A673 (cell line): Measurements from ENCODE around the gene LIX1. TPM values are rescaled to one million over a fixed set of nuclear protein-coding genes. Genes with fewer than 3 reads are reported as not detected.
"Not testable (repeated sequence)": the region's sequence is repeated elsewhere in the genome, so short reads cannot be mapped to it uniquely, and the experiment has no call there.

Source experiments
- BruUV-seq: library from RNA; stranded (reverse); fragments of 400-500 nt; replicated peaks from 2 replicates; lab custom pipeline; 2021; lab: Mats Ljungman, UMichigan
- CTCF ChIA-PET: fragments of 300-600 bp; sonication (Branson Sonifier 250); formaldehyde crosslinking; loops from one replicate; lab custom pipeline; 2022; ENCODE audit warnings: antibody characterized with exemption; lab: Charles Lee
- POLR2A ChIA-PET: fragments of 300-600 bp; sonication (Branson Sonifier 250); formaldehyde crosslinking; loops from one replicate; lab custom pipeline; 2022; ENCODE audit warnings: antibody characterized with exemption; ENCODE audit not compliant: low non-redundant PET; lab: Charles Lee
- DNase-seq: peaks from one replicate; pipeline ENCODE4 v3.0.0-alpha.2; 2015; ENCODE audit warnings: low spot score
- H3K27ac ChIP-seq: fragments of 200-600 bp; sonication (generic); 2 replicates; pipeline ENCODE4 v1.5.1; 2016; ENCODE audit warnings: mixed run types, low read depth, mild to moderate bottlenecking, mixed read lengths, antibody characterized with exemption, low read length; ENCODE audit not compliant: poor library complexity, severe bottlenecking
- H3K27me3 ChIP-seq: fragments of 200-600 bp; sonication (generic); replicated peaks from 2 replicates; pipeline ENCODE4 v1.6.1; 2017; ENCODE audit warnings: mixed run types, low read depth, mild to moderate bottlenecking, mixed read lengths, antibody characterized with exemption, low read length; ENCODE audit not compliant: insufficient read depth, poor library complexity
- H3K36me3 ChIP-seq: fragments of 200-600 bp; sonication (generic); 2 replicates; pipeline ENCODE4 v1.6.1; 2016; ENCODE audit warnings: mixed run types, mild to moderate bottlenecking, mixed read lengths, antibody characterized with exemption, low read length; ENCODE audit not compliant: insufficient read depth, poor library complexity, severe bottlenecking
- H3K4me1 ChIP-seq: fragments of 200-600 bp; sonication (generic); 2 replicates; pipeline ENCODE4 v1.6.1; 2017; ENCODE audit warnings: mixed run types, mild to moderate bottlenecking, mixed read lengths, antibody characterized with exemption, low read length; ENCODE audit not compliant: insufficient read depth, poor library complexity, severe bottlenecking
- H3K4me3 ChIP-seq: fragments of 200-600 bp; sonication (generic); 2 replicates; pipeline ENCODE4 v1.5.1; 2016; ENCODE audit warnings: low read depth, mixed run types, mild to moderate bottlenecking, mixed read lengths, low read length; ENCODE audit not compliant: poor library complexity, severe bottlenecking
- H3K9me3 ChIP-seq: fragments of 200-600 bp; sonication (generic); 2 replicates; pipeline ENCODE4 v1.6.1; 2016; ENCODE audit warnings: mixed run types, low read depth, mild to moderate bottlenecking, mixed read lengths, antibody characterized with exemption, low read length; ENCODE audit not compliant: poor library complexity, severe bottlenecking
- EZH2 ChIP-seq: fragments of 200-600 bp; sonication (generic); IDR thresholded peaks from 2 replicates; pipeline ENCODE4 v1.6.1; 2017; ENCODE audit warnings: borderline replicate concordance, low read depth, mild to moderate bottlenecking, mixed read lengths, antibody characterized with exemption, low read length; ENCODE audit not compliant: poor library complexity, severe bottlenecking
- intact Hi-C: fragments of 100-400 bp; cut with micrococcal nuclease; formaldehyde crosslinking; loops from one replicate; pipeline ENCODE4 v1.10.0; 2022; ENCODE audit not compliant: unreplicated experiment
- total RNA-seq: library from RNA; stranded (reverse); gene quantifications from 2 replicates; pipeline ENCODE4 v1.2.3, GENCODE V29; 2021
- TF ChIP-seq, protein P1 (sequence below): fragments of 300-800, 200-600 bp; sonication (generic); conservative IDR thresholded peaks from 2 replicates; pipeline ENCODE4 v1.5.1; 2017; ENCODE audit warnings: low read depth, mild to moderate bottlenecking, antibody characterized with exemption, low read length, moderate library complexity, mixed read lengths

Gene LIX1
- total RNA-seq, 1 experiment from 2014 or later: not detected

DNA sequence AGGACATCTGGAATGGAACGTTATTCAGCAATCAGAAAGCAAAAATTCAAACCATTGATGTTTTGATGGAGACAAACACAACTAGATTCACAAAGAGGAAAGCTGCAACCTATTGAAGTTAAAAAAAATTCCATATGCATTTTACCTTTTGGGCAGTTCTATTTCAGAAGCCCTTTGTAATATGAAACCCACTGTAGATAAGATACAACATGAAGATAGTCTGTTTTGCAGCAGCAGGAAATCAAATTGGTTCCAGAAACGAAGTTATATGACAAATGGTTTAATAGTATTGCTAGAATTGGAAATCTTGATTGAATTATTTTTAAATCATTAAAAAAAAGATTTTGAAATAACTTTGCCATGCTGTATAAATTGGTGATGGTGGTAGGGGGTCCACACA lies 872 bp downstream of the LIX1 start:
- H3K27me3 ChIP-seq: no peaks in the 10 kb centered on the region
- no peaks in the 10 kb centered on the region for H3K9me3 ChIP-seq
- intact Hi-C loops: loop anchor here (5.0 kb wide), 3 partner anchors 144 to 799 kb away; no protein-coding TSS in a partner anchor
- TF ChIP-seq, protein P1, sequence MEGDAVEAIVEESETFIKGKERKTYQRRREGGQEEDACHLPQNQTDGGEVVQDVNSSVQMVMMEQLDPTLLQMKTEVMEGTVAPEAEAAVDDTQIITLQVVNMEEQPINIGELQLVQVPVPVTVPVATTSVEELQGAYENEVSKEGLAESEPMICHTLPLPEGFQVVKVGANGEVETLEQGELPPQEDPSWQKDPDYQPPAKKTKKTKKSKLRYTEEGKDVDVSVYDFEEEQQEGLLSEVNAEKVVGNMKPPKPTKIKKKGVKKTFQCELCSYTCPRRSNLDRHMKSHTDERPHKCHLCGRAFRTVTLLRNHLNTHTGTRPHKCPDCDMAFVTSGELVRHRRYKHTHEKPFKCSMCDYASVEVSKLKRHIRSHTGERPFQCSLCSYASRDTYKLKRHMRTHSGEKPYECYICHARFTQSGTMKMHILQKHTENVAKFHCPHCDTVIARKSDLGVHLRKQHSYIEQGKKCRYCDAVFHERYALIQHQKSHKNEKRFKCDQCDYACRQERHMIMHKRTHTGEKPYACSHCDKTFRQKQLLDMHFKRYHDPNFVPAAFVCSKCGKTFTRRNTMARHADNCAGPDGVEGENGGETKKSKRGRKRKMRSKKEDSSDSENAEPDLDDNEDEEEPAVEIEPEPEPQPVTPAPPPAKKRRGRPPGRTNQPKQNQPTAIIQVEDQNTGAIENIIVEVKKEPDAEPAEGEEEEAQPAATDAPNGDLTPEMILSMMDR: no peak
- TF ChIP-seq EZH2: no peak
- H3K27ac ChIP-seq: no peak overlapping the region
- DNase-seq: no peak
- POLR2A ChIA-PET: no interaction called here
- no peaks in the 10 kb centered on the region for H3K36me3 ChIP-seq
- no peaks in the 10 kb centered on the region for H3K4me1 ChIP-seq
- H3K4me3 ChIP-seq: no peak overlapping the region
- CTCF ChIA-PET: interaction anchor here (2.1 kb wide), 1 partner anchor 273 kb away, joined by 18 read pairs; no protein-coding TSS in a partner anchor
- no TSS peak for BruUV-seq

DNA sequence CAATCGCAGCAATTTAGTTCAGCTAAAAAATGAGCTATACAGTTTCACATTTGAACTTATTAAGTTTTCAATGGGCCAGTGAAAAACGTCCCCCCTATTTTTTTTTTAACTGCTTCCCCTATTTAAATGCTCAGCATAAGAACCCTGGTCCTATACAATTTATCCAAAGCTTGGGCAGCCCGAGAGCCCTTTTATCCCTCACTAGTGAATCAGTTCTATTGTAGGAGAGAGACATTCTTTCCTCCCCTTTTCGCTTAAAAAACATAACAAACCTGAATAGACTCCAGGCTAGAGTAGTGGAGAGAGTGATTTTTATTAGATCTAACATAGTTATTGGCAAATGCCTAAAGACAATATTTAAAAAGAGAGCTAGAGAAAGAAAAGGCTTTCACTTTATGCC lies 1.4 kb downstream of the LIX1 start:
- Histone ChIP-seq H3K27me3 (no peaks in the 10 kb centered on the region), H3K4me3 (no peak overlapping the region), H3K9me3 (no peaks in the 10 kb centered on the region), H3K4me1 (no peaks in the 10 kb centered on the region), H3K27ac (no peak overlapping the region), H3K36me3 (no peaks in the 10 kb centered on the region)
- no peak for DNase-seq
- no peak for TF ChIP-seq EZH2
- TF ChIP-seq, protein P1: no peak
- BruUV-seq: no TSS peak
- POLR2A ChIA-PET: no interaction called here
- intact Hi-C loops: loop anchor here (5.0 kb wide), 3 partner anchors 144 to 799 kb away; no protein-coding TSS in a partner anchor
- CTCF ChIA-PET: no interaction called here

DNA sequence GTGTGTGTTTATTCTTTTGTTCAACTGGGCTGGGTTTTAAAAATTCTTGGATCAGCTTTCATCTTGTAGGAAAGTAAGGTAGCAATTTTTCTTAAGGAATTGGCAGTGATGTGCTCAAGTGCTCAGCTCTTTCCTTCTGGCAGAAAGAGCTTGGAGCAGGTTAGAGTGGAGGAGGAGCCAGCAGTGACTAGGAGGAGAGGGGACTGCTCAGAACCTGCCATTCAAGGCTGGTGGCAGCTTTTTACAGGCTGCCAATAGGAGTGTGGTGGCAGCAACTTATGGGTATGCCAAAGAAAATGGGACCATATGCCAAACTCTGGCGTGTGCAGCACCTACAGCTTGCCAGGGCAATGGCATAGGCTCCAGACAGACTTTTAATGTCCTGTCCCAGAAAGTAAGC lies 2.2 kb downstream of the LIX1 start:
- H3K27ac ChIP-seq, DNase-seq, CTCF ChIA-PET, H3K4me1 ChIP-seq, H3K27me3 ChIP-seq, POLR2A ChIA-PET, BruUV-seq, H3K9me3 ChIP-seq, H3K36me3 ChIP-seq, H3K4me3 ChIP-seq: not testable (repeated sequence)
- intact Hi-C loops: loop anchor here (5.0 kb wide), 3 partner anchors 143 to 798 kb away; no protein-coding TSS in a partner anchor

DNA sequence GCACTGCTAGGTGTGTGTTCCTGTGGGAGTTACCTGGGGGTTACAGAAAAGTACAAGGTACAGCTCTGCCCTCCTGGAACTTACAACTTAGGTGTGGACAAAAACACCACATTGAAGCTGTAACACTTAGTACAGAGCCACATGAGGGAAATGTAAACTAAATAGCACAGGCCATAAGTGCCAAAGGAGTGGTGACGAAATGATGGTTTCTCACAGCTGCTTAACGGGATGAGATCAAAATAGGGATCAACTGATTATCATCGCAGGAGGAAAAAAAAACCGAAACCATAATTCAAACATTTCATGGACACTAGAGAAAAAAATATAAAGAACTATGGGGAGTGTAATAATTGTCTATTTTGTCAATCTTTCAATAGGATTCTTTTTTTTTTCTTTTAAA lies 5.9 kb downstream of the LIX1 start:
- ChIA-PET POLR2A (no interaction called here), CTCF (no interaction called here)
- H3K4me3 ChIP-seq: no peak overlapping the region
- H3K27ac ChIP-seq: no peak overlapping the region
- no peak for DNase-seq
- TF ChIP-seq EZH2: no peak
- TF ChIP-seq, protein P1: no peak
- BruUV-seq: no TSS peak
- intact Hi-C loops: no loop called here
- H3K27me3 ChIP-seq: no peaks in the 10 kb centered on the region
- H3K36me3 ChIP-seq: no peaks in the 10 kb centered on the region
- no peaks in the 10 kb centered on the region for H3K4me1 ChIP-seq
- no peaks in the 10 kb centered on the region for H3K9me3 ChIP-seq
